HepG2 (cell line): ENCODE measurements around the gene FAM20A. TPM values are rescaled to one million over a fixed set of nuclear protein-coding genes. Genes with fewer than 3 reads are reported as not detected.

Experiments used
- ATAC-seq: fragments of 200-7000 bp; cut with Tn5 transposase; 3 replicates; pipeline ENCODE4 v1.9.1; 2020; ENCODE audit warnings: mild to moderate bottlenecking, moderate library complexity
- BruUV-seq: library from RNA; stranded (reverse); fragments of 400-500 nt; replicated peaks from 2 replicates; lab custom pipeline; 2021; lab: Mats Ljungman, UMichigan
- CTCF ChIA-PET: fragments of 300-600 bp; formaldehyde crosslinking; extraction: SDS; loops from one replicate; lab custom pipeline; 2021; ENCODE audit warnings: low total read pairs, inconsistent platforms, low intra/inter-chr PET ratio; lab: Yijun Ruan, JAX
- POLR2A ChIA-PET: fragments of 350-600 bp; sonication (Branson Sonifier 250); formaldehyde crosslinking; loops from one replicate; lab custom pipeline; 2020; ENCODE audit warnings: antibody characterized with exemption, inconsistent platforms; lab: Yijun Ruan, JAX
- DNase-seq: peaks from one replicate; pipeline ENCODE4 v3.0.0-alpha.2; 2015; ENCODE audit warnings: low spot score
- FAIRE-seq: peaks from 3 replicates; lab custom pipeline; 2011; peaks lifted over from hg19 to GRCh38; lab: Jason Lieb, UNC
- H2AFZ ChIP-seq: one replicate; pipeline ENCODE4 v1.6.1; 2011; ENCODE audit warnings: low read length, inconsistent platforms
- H3K27ac ChIP-seq: fragments of 300-600 bp; 3 replicates; pipeline ENCODE4 v1.8.0; 2011; ENCODE audit warnings: mixed run types, mild to moderate bottlenecking, mixed read lengths, low read length, inconsistent platforms; ENCODE audit not compliant: insufficient read depth; ENCODE audit errors: extremely low read length
- H3K27me3 ChIP-seq, 2 experiments: fragments of 200-600 bp in 1 of 2; 2 replicates in 1 of 2; 3 replicates in 1 of 2; pipeline versions ENCODE4 v1.6.0 to v1.8.0; 2011; ENCODE audit warnings: low read length in 2 of 2, mild to moderate bottlenecking in 2 of 2, moderate library complexity in 2 of 2, inconsistent platforms in 1 of 2; ENCODE audit not compliant: insufficient read depth in 2 of 2, control insufficient read depth in 1 of 2
- H3K36me3 ChIP-seq, 2 experiments: fragments of 200-600 bp in 1 of 2; replicated peaks in 1 of 2; 2 replicates in 1 of 2; 3 replicates in 1 of 2; pipeline versions ENCODE4 v1.5.1 to v1.8.0; 2011; ENCODE audit warnings: low read length in 2 of 2, inconsistent platforms in 1 of 2; ENCODE audit not compliant: insufficient read depth in 2 of 2, control insufficient read depth in 1 of 2
- H3K4me1 ChIP-seq: 2 replicates; pipeline ENCODE4 v1.5.1; 2012; ENCODE audit warnings: low read length, inconsistent platforms; ENCODE audit not compliant: insufficient read depth
- H3K4me2 ChIP-seq: 2 replicates; pipeline ENCODE4 v1.6.0; 2011; ENCODE audit warnings: low read depth, low read length, inconsistent platforms
- H3K4me3 ChIP-seq, 3 experiments: fragments of 200-600 bp in 1 of 3; sonication (generic), shearing (Covaris generic) in 1 of 3; replicated peaks in 1 of 3; 2 replicates each; pipeline ENCODE4 v1.5.1; 2011 to 2016; ENCODE audit warnings: low read length in 3 of 3, inconsistent platforms in 2 of 3, low read depth in 2 of 3, mild to moderate bottlenecking in 2 of 3, control low read depth in 1 of 3, mixed read lengths in 1 of 3; ENCODE audit not compliant: insufficient read depth in 1 of 3
- H3K79me2 ChIP-seq: one replicate; pipeline ENCODE4 v1.6.1; 2011; ENCODE audit warnings: low read length, inconsistent platforms; ENCODE audit not compliant: insufficient read depth
- H3K9ac ChIP-seq: 2 replicates; pipeline ENCODE4 v1.6.0; 2011; ENCODE audit warnings: mild to moderate bottlenecking, low read depth, low read length, inconsistent platforms; ENCODE audit not compliant: insufficient read depth
- H3K9me3 ChIP-seq: 2 replicates; pipeline ENCODE4 v1.5.1; 2012; ENCODE audit warnings: mild to moderate bottlenecking, low read length
- H4K20me1 ChIP-seq: 2 replicates; pipeline ENCODE4 v1.6.0; 2011; ENCODE audit warnings: inconsistent platforms, mild to moderate bottlenecking, low read length, moderate library complexity; ENCODE audit not compliant: insufficient read depth
- ARID2 ChIP-seq: sonication (generic); formaldehyde crosslinking; IDR thresholded peaks from 2 replicates; pipeline ENCODE4 v1.8.1; 2022; ENCODE audit warnings: mild to moderate bottlenecking, missing genetic modification reagents, borderline replicate concordance
- EHMT2 ChIP-seq: fragments of 200-600 bp; sonication (generic); IDR thresholded peaks from 2 replicates; pipeline ENCODE4 v1.7.0; 2017; ENCODE audit warnings: antibody characterized with exemption, low read depth, low read length, borderline replicate concordance
- ETS1 ChIP-seq: sonication (generic); formaldehyde crosslinking; IDR thresholded peaks from 2 replicates; pipeline ENCODE4 v1.4.0; 2020; ENCODE audit warnings: missing genetic modification reagents
- HNRNPL ChIP-seq: fragments of 200-400 bp; formaldehyde crosslinking; IDR thresholded peaks from 2 replicates; pipeline ENCODE4 v1.6.1; 2017; ENCODE audit warnings: mild to moderate bottlenecking, low read depth, low read length
- HNRNPLL ChIP-seq: fragments of 200-400 bp; formaldehyde crosslinking; IDR thresholded peaks from 2 replicates; pipeline ENCODE4 v1.6.1; 2017; ENCODE audit warnings: mild to moderate bottlenecking, low read depth, low read length; ENCODE audit not compliant: poor library complexity, severe bottlenecking
- IRF9 ChIP-seq: sonication (generic); formaldehyde crosslinking; IDR thresholded peaks from 2 replicates; pipeline ENCODE4 v1.8.0; 2022; ENCODE audit warnings: missing genetic modification reagents, mild to moderate bottlenecking, borderline replicate concordance
- JDP2 ChIP-seq: sonication (generic); formaldehyde crosslinking; IDR thresholded peaks from 2 replicates; pipeline ENCODE4 v1.8.1; 2022; ENCODE audit warnings: missing genetic modification reagents, borderline replicate concordance
- NCOA5 ChIP-seq: sonication (generic); formaldehyde crosslinking; IDR thresholded peaks from 2 replicates; pipeline ENCODE4 v1.4.0; 2020; ENCODE audit warnings: missing genetic modification reagents
- SIX4 ChIP-seq: sonication (generic); formaldehyde crosslinking; IDR thresholded peaks from 2 replicates; pipeline ENCODE4 v1.4.0; 2020; ENCODE audit warnings: missing genetic modification reagents
- SMAD3 ChIP-seq: sonication (generic); formaldehyde crosslinking; IDR thresholded peaks from 2 replicates; pipeline ENCODE4 v1.4.0; 2020; ENCODE audit warnings: missing genetic modification reagents
- SNAI1 ChIP-seq: sonication (generic); formaldehyde crosslinking; IDR thresholded peaks from 2 replicates; pipeline ENCODE4 v1.5.0; 2020; ENCODE audit warnings: mild to moderate bottlenecking, missing genetic modification reagents, borderline replicate concordance
- TGIF2 ChIP-seq: IDR thresholded peaks from 2 replicates; pipeline ENCODE4 v1.6.1; 2016; ENCODE audit warnings: control low read depth, missing compliant biosample characterization
- ZBTB4 ChIP-seq: sonication (generic); formaldehyde crosslinking; IDR thresholded peaks from 2 replicates; pipeline ENCODE4 v1.4.0; 2020; ENCODE audit warnings: missing genetic modification reagents, mild to moderate bottlenecking, borderline replicate concordance
- ZNF275 ChIP-seq: sonication (generic); formaldehyde crosslinking; IDR thresholded peaks from 2 replicates; pipeline ENCODE4 v1.8.0; 2022; ENCODE audit warnings: missing genetic modification reagents, mild to moderate bottlenecking, inconsistent platforms, borderline replicate concordance
- ZNF441 ChIP-seq: sonication (generic); formaldehyde crosslinking; IDR thresholded peaks from 2 replicates; pipeline ENCODE4 v1.7.0; 2021; ENCODE audit warnings: missing genetic modification reagents, borderline replicate concordance
- WGBS: methylation state at CpG from one replicate; pipeline ENCODE4 v1.1.6; 2017; ENCODE audit warnings: low lambda C conversion rate; 5-methylcytosine and 5-hydroxymethylcytosine counted together
- in situ Hi-C: cut with HindIII; loops from 2 replicates; pipeline ENCODE4 v1.10.0; 2017; ENCODE audit warnings: low pct_unique_long_range_greater_than_20kb; ENCODE audit not compliant: extremely low pct_ligation_motif_present
- intact Hi-C: fragments of 100-400 bp; cut with micrococcal nuclease; formaldehyde crosslinking; loops from one replicate; pipeline ENCODE4 v1.10.0; 2022; ENCODE audit not compliant: unreplicated experiment
- polyA plus RNA-seq, 8 experiments: library from polyadenylated mRNA; depleted of rRNA in 3 of 8; stranded (reverse) in 7 of 8; unstranded in 1 of 8; fragments of >200 nt; fragmentation: Illumina TruSeq in 4 of 8; extraction: Trizol in 4 of 8; gene quantifications; 2 replicates each; pipeline versions ENCODE4 v1.2.1 to v1.2.3, GENCODE V29; 2011 to 2016; ENCODE audit warnings: low read depth in 4 of 8, missing spikeins in 1 of 8, mixed read lengths in 1 of 8; ENCODE audit not compliant: insufficient read depth in 1 of 8
- total RNA-seq, 5 experiments: library from RNA; depleted of rRNA; stranded (reverse); fragments of >200 nt; fragmentation: Illumina TruSeq; extraction: Trizol; gene quantifications; 2 replicates each; pipeline ENCODE4 v1.2.3, GENCODE V29; 2016; ENCODE audit warnings: low read depth in 1 of 5

FAM20A gene
- total and polyA plus RNA-seq, 2 of the 13 experiments (the other 11 are each of a cell fraction or from before 2014, with no cell fraction given) = 9.3 to 20.7 TPM

- no peaks in the 10 kb centered on the region; a peak in 1 of 5 replicates for H3K27me3 ChIP-seq
- H3K9ac ChIP-seq = peak overlapping the region; percentile 36
- H2AFZ ChIP-seq = no peak overlapping the region
- peaks cover 16% of the 10 kb centered on the region for H4K20me1 ChIP-seq
- CTCF ChIA-PET = no interaction called here
- intact Hi-C loops = no loop called here
- peaks cover 57% of the 10 kb centered on the region for H3K4me1 ChIP-seq
- H3K79me2 ChIP-seq = peaks cover 22% of the 10 kb centered on the region
- WGBS = 17% methylated on average over 9 of the region's 9 CpGs
- no peaks in the 10 kb centered on the region for H3K36me3 ChIP-seq
- peak overlapping the region; percentile 91 for H3K27ac ChIP-seq
- BruUV-seq = no TSS peak
- H3K4me2 ChIP-seq = peak overlapping the region; percentile 86
- FAIRE-seq (peak; percentile 44), ATAC-seq (peak; percentile 31), DNase-seq (peak; percentile 77)
- POLR2A ChIA-PET = interaction anchor here (0.6 to 4.3 kb wide), 3 partner anchors 25 to 89 kb away, joined by 3 to 25 read pairs (median 4); no protein-coding TSS in a partner anchor
- H3K9me3 ChIP-seq = no peaks in the 10 kb centered on the region
- in situ Hi-C loops = no loop called here
- H3K4me3 ChIP-seq = peak overlapping the region in 2 of 3 experiments; percentile 0 to 91; a peak in 3 of 6 replicates
- 0 out of 2 replicates have a peak, but pooled peaks have one; percentile 21 for TF ChIP-seq ZNF441 (CRISPR knock-in tag)
- TF ChIP-seq ARID2 (CRISPR knock-in tag) = no peak
- 0 out of 2 replicates have a peak, but pooled peaks have one; percentile 74 for TF ChIP-seq ETS1 (CRISPR knock-in tag)
- no peak for TF ChIP-seq ZNF275 (CRISPR knock-in tag)
- TF ChIP-seq SMAD3 (CRISPR knock-in tag) = no peak; the same call in 1 of the 2 replicates
- 0 out of 2 replicates have a peak, but pooled peaks have one; percentile 14 for TF ChIP-seq IRF9 (CRISPR knock-in tag)
- TF ChIP-seq HNRNPLL = no peak
- TF ChIP-seq HNRNPL = no peak
- TF ChIP-seq TGIF2 (CRISPR knock-in tag) = peak; percentile 70
- no peak for TF ChIP-seq ZBTB4 (CRISPR knock-in tag)
- TF ChIP-seq EHMT2 = 0 out of 2 replicates have a peak, but pooled peaks have one; percentile 17
- no peak for TF ChIP-seq JDP2 (CRISPR knock-in tag)
- TF ChIP-seq SNAI1 (CRISPR knock-in tag) = no peak
- no peak for TF ChIP-seq NCOA5 (CRISPR knock-in tag)
- 0 out of 2 replicates have a peak, but pooled peaks have one; percentile 18 for TF ChIP-seq SIX4
Measured at GRCh38 chr17:68509141-68510057, 91.8 kb downstream of the FAM20A start.
